Endothelial cell of umbilical vein (primary cell): Measurements from ENCODE around the gene KLHL9. TPM values are rescaled to one million over a fixed set of nuclear protein-coding genes. Genes with fewer than 3 reads are reported as not detected.

Source experiments
- BruUV-seq: library from RNA; stranded (reverse); fragments of 400-500 nt; replicated peaks from 2 replicates; lab custom pipeline; 2021; lab: Mats Ljungman, UMichigan
- CTCF ChIA-PET: fragments of 300-600, 350-600 bp; sonication (Branson Sonifier 250); formaldehyde crosslinking; loops from one replicate; lab custom pipeline; 2021; ENCODE audit warnings: antibody characterized with exemption, inconsistent platforms; lab: Charles Lee
- POLR2A ChIA-PET: fragments of 300-600, 350-600 bp; sonication (Branson Sonifier 250); formaldehyde crosslinking; loops from one replicate; lab custom pipeline; 2021; ENCODE audit warnings: antibody characterized with exemption, inconsistent platforms; lab: Charles Lee
- DNase-seq: peaks from one replicate; pipeline ENCODE4 v3.0.0-alpha.2; 2011; ENCODE audit warnings: low read depth, low spot score
- FAIRE-seq: peaks from 2 replicates; lab custom pipeline; 2011; peaks lifted over from hg19 to GRCh38; lab: Jason Lieb, UNC
- H2AFZ ChIP-seq: 2 replicates; pipeline ENCODE4 v1.6.0; 2012; ENCODE audit warnings: low read depth, low read length, control low read depth, inconsistent platforms
- H3K27ac ChIP-seq: 2 replicates; pipeline ENCODE4 v1.5.1; 2011; ENCODE audit warnings: low read depth, mild to moderate bottlenecking, control low read depth, low read length, moderate library complexity; ENCODE audit not compliant: insufficient read depth
- H3K27me3 ChIP-seq, 2 experiments: 2 replicates each; pipeline versions ENCODE4 v1.6.0 to v1.6.1; 2011; ENCODE audit warnings: low read length in 2 of 2, mixed read lengths in 1 of 2; ENCODE audit not compliant: control insufficient read depth in 2 of 2, insufficient read depth in 2 of 2
- H3K36me3 ChIP-seq, 2 experiments: 2 replicates in 1 of 2; 3 replicates in 1 of 2; pipeline ENCODE4 v1.5.1; 2011; ENCODE audit warnings: low read length in 2 of 2, mild to moderate bottlenecking in 1 of 2, moderate library complexity in 1 of 2; ENCODE audit not compliant: control insufficient read depth in 2 of 2, insufficient read depth in 2 of 2; ENCODE audit errors: extremely low read depth in 1 of 2
- H3K4me1 ChIP-seq: 3 replicates; pipeline ENCODE4 v1.5.1; 2011; ENCODE audit warnings: mild to moderate bottlenecking, low read length; ENCODE audit not compliant: control insufficient read depth, insufficient read depth; ENCODE audit errors: extremely low read depth
- H3K4me2 ChIP-seq: 2 replicates; pipeline ENCODE4 v1.6.1; 2011; ENCODE audit warnings: low read length, control low read depth, mixed read lengths; ENCODE audit not compliant: insufficient read depth
- H3K4me3 ChIP-seq, 3 experiments: fragments of 200-600 bp in 1 of 3; sonication (generic), shearing (Covaris generic) in 1 of 3; replicated peaks in 1 of 3; 2 replicates each; pipeline ENCODE4 v1.5.1; 2011 to 2016; ENCODE audit warnings: control low read depth in 3 of 3, low read length in 3 of 3, mild to moderate bottlenecking in 2 of 3, inconsistent platforms in 1 of 3, low read depth in 1 of 3, moderate library complexity in 1 of 3; ENCODE audit not compliant: insufficient read depth in 1 of 3
- H3K79me2 ChIP-seq: 2 replicates; pipeline ENCODE4 v1.6.0; 2012; ENCODE audit warnings: low read length, inconsistent platforms; ENCODE audit not compliant: control insufficient read depth, insufficient read depth
- H3K9ac ChIP-seq: replicated peaks from 2 replicates; pipeline ENCODE3; 2011; ENCODE audit warnings: low read length, control low read depth; ENCODE audit not compliant: insufficient read depth; ENCODE audit errors: extremely low read depth
- H3K9me1 ChIP-seq: replicated peaks from 3 replicates; pipeline ENCODE4 v1.6.0; 2011; ENCODE audit warnings: mild to moderate bottlenecking, low read length; ENCODE audit not compliant: control insufficient read depth, insufficient read depth; ENCODE audit errors: extremely low read depth
- H3K9me3 ChIP-seq: replicated peaks from 2 replicates; pipeline ENCODE4 v1.5.1; 2012; ENCODE audit warnings: low read length, inconsistent platforms; ENCODE audit not compliant: control insufficient read depth, insufficient read depth
- H4K20me1 ChIP-seq: replicated peaks from 2 replicates; pipeline ENCODE3; 2011; ENCODE audit warnings: mild to moderate bottlenecking, low read length; ENCODE audit not compliant: control insufficient read depth, insufficient read depth; ENCODE audit errors: extremely low read depth
- EZH2 ChIP-seq: IDR thresholded peaks from 2 replicates; pipeline ENCODE4 v1.6.1; 2012; ENCODE audit warnings: borderline replicate concordance, low read depth, mild to moderate bottlenecking, moderate library complexity, low read length, inconsistent platforms; ENCODE audit not compliant: severe bottlenecking
- FOS ChIP-seq: IDR thresholded peaks from 2 replicates; pipeline ENCODE4 v1.6.1; 2011; ENCODE audit warnings: mild to moderate bottlenecking, low read length, moderate library complexity, borderline replicate concordance; ENCODE audit not compliant: insufficient read depth
- GATA2 ChIP-seq: IDR thresholded peaks from 2 replicates; pipeline ENCODE4 v1.7.0; 2011; ENCODE audit warnings: low read depth, mild to moderate bottlenecking, moderate library complexity, mixed read lengths, low read length; ENCODE audit not compliant: insufficient read length, insufficient read depth
- JUN ChIP-seq: IDR thresholded peaks from 2 replicates; pipeline ENCODE4 v1.6.1; 2011; ENCODE audit warnings: borderline replicate concordance, low read depth; ENCODE audit not compliant: insufficient read length, insufficient read depth
- MYC ChIP-seq: IDR thresholded peaks from one replicate; pipeline ENCODE4 v1.6.1; 2011; ENCODE audit warnings: mild to moderate bottlenecking, low read depth, low read length
- POLR2A ChIP-seq: IDR thresholded peaks from 2 replicates; pipeline ENCODE4 v1.6.1; 2012; ENCODE audit warnings: low read depth, mild to moderate bottlenecking, control low read depth, low read length
- POLR2AphosphoS5 ChIP-seq: IDR thresholded peaks from 2 replicates; pipeline ENCODE4 v1.6.1; 2012; ENCODE audit warnings: low read depth, mild to moderate bottlenecking, control low read depth, low read length, moderate library complexity; ENCODE audit not compliant: insufficient read depth
- dilution Hi-C: fragments of 300-500 bp; cut with MboI; formaldehyde crosslinking; loops from one replicate; pipeline ENCODE4 v1.15.0; 2019; ENCODE audit warnings: low sequenced_read_pairs; ENCODE audit not compliant: extremely low pct_ligation_motif_present
- intact Hi-C: fragments of 100-400 bp; cut with micrococcal nuclease; formaldehyde crosslinking; loops from one replicate; pipeline ENCODE4 v1.10.0; 2022
- polyA plus RNA-seq, 4 experiments: library from polyadenylated mRNA; depleted of rRNA in 3 of 4; stranded (reverse) in 3 of 4; unstranded in 1 of 4; fragments of >200 nt; gene quantifications; 2 replicates each; pipeline versions ENCODE4 v1.2.1 to v1.2.3, GENCODE V29; 2011 to 2012; ENCODE audit warnings: missing spikeins in 1 of 4
- total RNA-seq: library from RNA; stranded (reverse); gene quantifications from 2 replicates; pipeline ENCODE4 v1.2.3, GENCODE V29; 2021
- TF ChIP-seq, protein P1 (sequence below): IDR thresholded peaks from 2 replicates; pipeline ENCODE4 v1.6.1; 2011; ENCODE audit not compliant: insufficient read depth, insufficient read length
- TF ChIP-seq, protein P2 (sequence below), 2 donors: IDR thresholded peaks; 1 replicate in 1 of 2; 2 replicates in 1 of 2; pipeline ENCODE4 v1.5.1; 2011; ENCODE audit warnings: low read length in 2 of 2, mild to moderate bottlenecking in 2 of 2, moderate library complexity in 2 of 2, control low read depth in 1 of 2, inconsistent platforms in 1 of 2, low read depth in 1 of 2; ENCODE audit not compliant: insufficient read depth in 1 of 2; ENCODE audit errors: extremely low read depth in 1 of 2

Gene KLHL9
- total and polyA plus RNA-seq, 2 donors (not counting 3 experiments of a cell fraction or from before 2014, with no cell fraction given): 8.0 to 23.5 TPM

DNA sequence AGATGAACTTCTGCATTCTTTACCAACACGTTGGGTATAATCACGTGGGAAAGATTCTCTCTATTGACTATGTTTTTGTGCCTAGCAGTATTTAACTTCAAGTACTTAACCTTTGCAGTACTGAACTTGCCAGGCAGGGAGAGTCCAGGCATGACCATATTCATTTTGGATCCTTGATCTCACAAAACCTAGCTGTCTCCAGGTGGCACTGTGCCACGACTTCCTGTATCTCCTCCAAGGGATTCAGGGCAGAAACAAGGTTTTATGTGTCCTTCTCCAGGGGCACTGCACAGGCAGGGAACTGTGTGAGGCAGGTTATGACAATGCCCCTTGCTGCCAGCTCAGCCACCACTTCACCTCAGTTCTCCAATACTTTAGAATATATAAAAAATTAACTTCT lies 18.3 kb downstream of the KLHL9 start:
- BruUV-seq: no TSS peak
- Histone ChIP-seq H3K79me2 (no peaks in the 10 kb centered on the region), H3K4me1 (peaks cover 13% of the 10 kb centered on the region), H3K4me3 (no peak overlapping the region), H4K20me1 (no peaks in the 10 kb centered on the region), H3K9me3 (no peaks in the 10 kb centered on the region), H3K4me2 (no peak overlapping the region), H3K27ac (no peak overlapping the region), H3K27me3 (peaks cover 10 to 25% of the 10 kb centered on the region in 2 experiments), H3K9ac (no peak overlapping the region), H3K36me3 (peaks cover 0 to 2% of the 10 kb centered on the region in 2 experiments), H2AFZ (no peak overlapping the region), H3K9me1 (no peaks in the 10 kb centered on the region)
- ChIA-PET POLR2A (no interaction called here), CTCF (interaction anchor here (0.7 to 2.6 kb wide), 3 partner anchors 10 to 139 kb away, joined by 3 to 16 read pairs (median 4); no protein-coding TSS in a partner anchor)
- intact Hi-C loops (loop anchor here (5.0 kb wide), 3 partner anchors 120 to 365 kb away; no protein-coding TSS in a partner anchor), dilution Hi-C loops (no loop called here)
- FAIRE-seq (no peak), DNase-seq (no peak)
- TF ChIP-seq MYC (no peak), EZH2 (no peak), JUN (no peak), GATA2 (no peak), POLR2A (no peak), FOS (no peak), POLR2AphosphoS5 (no peak)
- TF ChIP-seq, protein P1, sequence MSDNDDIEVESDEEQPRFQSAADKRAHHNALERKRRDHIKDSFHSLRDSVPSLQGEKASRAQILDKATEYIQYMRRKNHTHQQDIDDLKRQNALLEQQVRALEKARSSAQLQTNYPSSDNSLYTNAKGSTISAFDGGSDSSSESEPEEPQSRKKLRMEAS: no peak
- TF ChIP-seq, protein P2, sequence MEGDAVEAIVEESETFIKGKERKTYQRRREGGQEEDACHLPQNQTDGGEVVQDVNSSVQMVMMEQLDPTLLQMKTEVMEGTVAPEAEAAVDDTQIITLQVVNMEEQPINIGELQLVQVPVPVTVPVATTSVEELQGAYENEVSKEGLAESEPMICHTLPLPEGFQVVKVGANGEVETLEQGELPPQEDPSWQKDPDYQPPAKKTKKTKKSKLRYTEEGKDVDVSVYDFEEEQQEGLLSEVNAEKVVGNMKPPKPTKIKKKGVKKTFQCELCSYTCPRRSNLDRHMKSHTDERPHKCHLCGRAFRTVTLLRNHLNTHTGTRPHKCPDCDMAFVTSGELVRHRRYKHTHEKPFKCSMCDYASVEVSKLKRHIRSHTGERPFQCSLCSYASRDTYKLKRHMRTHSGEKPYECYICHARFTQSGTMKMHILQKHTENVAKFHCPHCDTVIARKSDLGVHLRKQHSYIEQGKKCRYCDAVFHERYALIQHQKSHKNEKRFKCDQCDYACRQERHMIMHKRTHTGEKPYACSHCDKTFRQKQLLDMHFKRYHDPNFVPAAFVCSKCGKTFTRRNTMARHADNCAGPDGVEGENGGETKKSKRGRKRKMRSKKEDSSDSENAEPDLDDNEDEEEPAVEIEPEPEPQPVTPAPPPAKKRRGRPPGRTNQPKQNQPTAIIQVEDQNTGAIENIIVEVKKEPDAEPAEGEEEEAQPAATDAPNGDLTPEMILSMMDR (IDR thresholded peaks at IDR 0.05; ENCODE audit: extremely low read depth in 1 of 2, insufficient read depth in 1 of 2, low read depth in 1 of 2, low read length in 2 of 2): no peak
